WTC11 (cell line): Measurements from ENCODE around the gene GPR39. TPM values are rescaled to one million over a fixed set of nuclear protein-coding genes. Genes with fewer than 3 reads are reported as not detected.

Experiments
- ATAC-seq: fragments of 200-7000 bp; cut with Tn5 transposase; 2 replicates; pipeline ENCODE4 v1.10.0; 2021; ENCODE audit warnings: mild to moderate bottlenecking, moderate library complexity
- CTCF ChIA-PET: fragments of 300-600 bp; sonication (Branson Sonifier 250); formaldehyde crosslinking; loops from one replicate; lab custom pipeline; 2021; ENCODE audit warnings: antibody characterized with exemption; lab: Charles Lee
- POLR2A ChIA-PET: fragments of 350-600 bp; sonication (Branson Sonifier 250); formaldehyde crosslinking; loops from one replicate; lab custom pipeline; 2021; ENCODE audit warnings: antibody characterized with exemption; lab: Charles Lee
- DNase-seq: peaks from one replicate; pipeline ENCODE4 v3.0.0; 2021; ENCODE audit warnings: low spot score
- H3K27ac Mint-ChIP-seq: 2 replicates; pipeline ENCODE4 v1.8.0; 2021; ENCODE audit warnings: mixed read lengths
- H3K27me3 Mint-ChIP-seq: 2 replicates; pipeline ENCODE4 v1.8.0; 2021; ENCODE audit warnings: low read depth, mild to moderate bottlenecking, moderate library complexity, mixed read lengths
- H3K36me3 Mint-ChIP-seq: 2 replicates; pipeline ENCODE4 v1.8.0; 2021; ENCODE audit warnings: mixed read lengths
- H3K4me1 Mint-ChIP-seq: 2 replicates; pipeline ENCODE4 v1.8.0; 2022; ENCODE audit warnings: mixed read lengths
- H3K4me3 Mint-ChIP-seq: 2 replicates; pipeline ENCODE4 v1.8.0; 2021; ENCODE audit warnings: mild to moderate bottlenecking, moderate library complexity, mixed read lengths
- H3K9me3 Mint-ChIP-seq: 2 replicates; pipeline ENCODE4 v1.8.0; 2021; ENCODE audit warnings: mixed read lengths
- CBFB ChIP-seq: sonication (generic); formaldehyde crosslinking; IDR thresholded peaks from 2 replicates; pipeline ENCODE4 v1.8.1; 2022; ENCODE audit warnings: mild to moderate bottlenecking, low read depth, missing genetic modification reagents
- E2F1 ChIP-seq: sonication (generic); formaldehyde crosslinking; IDR thresholded peaks from 2 replicates; pipeline ENCODE4 v1.8.0; 2022; ENCODE audit warnings: mild to moderate bottlenecking, missing genetic modification reagents
- ETV6 ChIP-seq: sonication (generic); formaldehyde crosslinking; IDR thresholded peaks from 2 replicates; pipeline ENCODE4 v1.8.1; 2022; ENCODE audit warnings: mild to moderate bottlenecking, missing genetic modification reagents
- FOXJ3 ChIP-seq: sonication (generic); formaldehyde crosslinking; IDR thresholded peaks from 2 replicates; pipeline ENCODE4 v1.9.0; 2021; ENCODE audit warnings: missing genetic modification reagents, mild to moderate bottlenecking, borderline replicate concordance
- FOXP4 ChIP-seq: sonication (generic); formaldehyde crosslinking; IDR thresholded peaks from 2 replicates; pipeline ENCODE4 v1.8.0; 2022; ENCODE audit warnings: mild to moderate bottlenecking, missing genetic modification reagents
- HMGXB4 ChIP-seq: sonication (generic); formaldehyde crosslinking; IDR thresholded peaks from 2 replicates; pipeline ENCODE4 v1.8.1; 2023; ENCODE audit warnings: mild to moderate bottlenecking, moderate library complexity, missing genetic modification reagents
- IRF1 ChIP-seq: sonication (generic); formaldehyde crosslinking; IDR thresholded peaks from 2 replicates; pipeline ENCODE4 v1.8.0; 2023; ENCODE audit warnings: missing genetic modification reagents
- JUN ChIP-seq: sonication (generic); formaldehyde crosslinking; IDR thresholded peaks from 2 replicates; pipeline ENCODE4 v1.8.0; 2023; ENCODE audit warnings: mild to moderate bottlenecking, missing genetic modification reagents
- KAT7 ChIP-seq: sonication (generic); formaldehyde crosslinking; IDR thresholded peaks from 2 replicates; pipeline ENCODE4 v1.8.1; 2023; ENCODE audit warnings: missing genetic modification reagents, mild to moderate bottlenecking, borderline replicate concordance
- MXD4 ChIP-seq: fragments of 250-450 bp; sonication (Bioruptor Pico); IDR thresholded peaks from 2 replicates; pipeline ENCODE4 v1.8.0; 2021; ENCODE audit warnings: mild to moderate bottlenecking, moderate library complexity, borderline replicate concordance
- NFE2L1 ChIP-seq: sonication (generic); formaldehyde crosslinking; IDR thresholded peaks from 2 replicates; pipeline ENCODE4 v1.8.1; 2023; ENCODE audit warnings: missing genetic modification reagents
- OVOL2 ChIP-seq: fragments of 250-450 bp; sonication (Bioruptor Pico); IDR thresholded peaks from 2 replicates; pipeline ENCODE4 v1.9.0; 2021; ENCODE audit warnings: mild to moderate bottlenecking, borderline replicate concordance
- TEAD1 ChIP-seq: sonication (generic); formaldehyde crosslinking; IDR thresholded peaks from 2 replicates; pipeline ENCODE4 v1.8.0; 2022; ENCODE audit warnings: mild to moderate bottlenecking, missing genetic modification reagents
- ZBTB43 ChIP-seq: sonication (generic); formaldehyde crosslinking; IDR thresholded peaks from 2 replicates; pipeline ENCODE4 v1.8.1; 2023; ENCODE audit warnings: mild to moderate bottlenecking, missing genetic modification reagents
- ZNF219 ChIP-seq: sonication (generic); formaldehyde crosslinking; IDR thresholded peaks from 2 replicates; pipeline ENCODE4 v1.8.0; 2023; ENCODE audit warnings: missing genetic modification reagents, mild to moderate bottlenecking, borderline replicate concordance
- ZNF416 ChIP-seq: fragments of 250-450 bp; sonication (Bioruptor Pico); IDR thresholded peaks from 2 replicates; pipeline ENCODE4 v1.9.0; 2021; ENCODE audit warnings: mild to moderate bottlenecking, inconsistent platforms
- ZNF425 ChIP-seq: fragments of 250-450 bp; sonication (Bioruptor Pico); conservative IDR thresholded peaks from 2 replicates; pipeline ENCODE4 v1.9.0; 2021; ENCODE audit warnings: mild to moderate bottlenecking
- ZNF512 ChIP-seq: sonication (generic); formaldehyde crosslinking; IDR thresholded peaks from 2 replicates; pipeline ENCODE4 v1.8.1; 2022; ENCODE audit warnings: missing genetic modification reagents, borderline replicate concordance
- total RNA-seq: library from RNA; stranded (reverse); gene quantifications from 3 replicates; pipeline ENCODE4 v1.2.3, GENCODE V29; 2021

The GPR39 gene
- total RNA-seq, 1 experiment from 2014 or later = 0.74 TPM

- no peak for TF ChIP-seq FOXP4
- TF ChIP-seq ZNF416 = no peak
- no peak for TF ChIP-seq FOXJ3
- TF ChIP-seq ZBTB43 (CRISPR knock-in tag) = no peak
- no peak for TF ChIP-seq HMGXB4 (CRISPR knock-in tag)
- TF ChIP-seq ZNF425 (CRISPR knock-in tag) = no peak
- no peak for TF ChIP-seq NFE2L1 (CRISPR knock-in tag)
Measured at GRCh38 chr2:132620115-132620514, 203.5 kb downstream of the GPR39 start (continued).

- CTCF ChIA-PET = interaction anchor here (1.4 kb wide), 1 partner anchor 30 kb away, joined by 3 read pairs; no protein-coding TSS in a partner anchor
- no peak overlapping the region for H3K27ac Mint-ChIP-seq
- peaks cover 30% of the 10 kb centered on the region for H3K4me1 Mint-ChIP-seq
- no peak overlapping the region for H3K4me3 Mint-ChIP-seq
- DNase-seq = no peak
- POLR2A ChIA-PET = no interaction called here
- ATAC-seq = no peak
- H3K27me3 Mint-ChIP-seq = peaks cover 4% of the 10 kb centered on the region; the same call in 1 of the 2 replicates
- peaks cover 7% of the 10 kb centered on the region for H3K36me3 Mint-ChIP-seq
- H3K9me3 Mint-ChIP-seq = peaks cover 15% of the 10 kb centered on the region
- TF ChIP-seq IRF1 (CRISPR knock-in tag) = no peak
- TF ChIP-seq ZNF416 = no peak
- TF ChIP-seq ZNF425 (CRISPR knock-in tag) = no peak
- TF ChIP-seq ETV6 (CRISPR knock-in tag) = no peak
- no peak for TF ChIP-seq JUN (CRISPR knock-in tag)
- no peak for TF ChIP-seq MXD4
- no peak for TF ChIP-seq KAT7 (CRISPR knock-in tag)
- TF ChIP-seq E2F1 = no peak
- TF ChIP-seq TEAD1 (CRISPR knock-in tag) = no peak
- no peak for TF ChIP-seq CBFB
- no peak for TF ChIP-seq HMGXB4 (CRISPR knock-in tag)
- TF ChIP-seq OVOL2 = no peak
- TF ChIP-seq ZNF512 (CRISPR knock-in tag) = no peak
- TF ChIP-seq ZNF219 = no peak
Measured at GRCh38 chr2:132621131-132621875, 204.7 kb downstream of the GPR39 start.
